Small intestine (tissue), 16 donors: ENCODE measurements around the gene CCDC174. TPM values are rescaled to one million over a fixed set of nuclear protein-coding genes. Genes with fewer than 3 reads are reported as not detected.
A peak's percentile ranks its signal among the peaks of the same experiment; 100 is the strongest.

ENCODE experiments used
- DNase-seq, 2 donors: peaks; one replicate each; pipeline versions ENCODE4 v3.0.0 to v3.0.0-alpha.2; 2013
- FAIRE-seq: peaks from 2 replicates; lab custom pipeline; 2012; peaks lifted over from hg19 to GRCh38; lab: Jason Lieb, UNC
- H3K27ac ChIP-seq, 3 donors: one replicate each; pipeline ENCODE4 v1.5.1; 2013; ENCODE audit warnings: low read length in 2 of 3, mild to moderate bottlenecking in 2 of 3, control low read depth in 1 of 3, inconsistent platforms in 1 of 3, low read depth in 1 of 3, moderate library complexity in 1 of 3
- H3K27me3 ChIP-seq, 3 donors: one replicate each; pipeline ENCODE4 v1.6.1; 2013; ENCODE audit warnings: low read length in 3 of 3, inconsistent platforms in 1 of 3; ENCODE audit not compliant: control insufficient read depth in 3 of 3, insufficient read depth in 3 of 3
- H3K36me3 ChIP-seq, 3 donors: one replicate each; pipeline ENCODE4 v1.6.1; 2013; ENCODE audit warnings: low read length in 3 of 3, inconsistent platforms in 1 of 3, low read depth in 1 of 3, mild to moderate bottlenecking in 1 of 3, moderate library complexity in 1 of 3; ENCODE audit not compliant: control insufficient read depth in 3 of 3, insufficient read depth in 2 of 3
- H3K4me1 ChIP-seq, 3 donors: one replicate each; pipeline ENCODE4 v1.6.1; 2013; ENCODE audit warnings: low read length in 2 of 3, inconsistent platforms in 1 of 3, low read depth in 1 of 3, mild to moderate bottlenecking in 1 of 3, moderate library complexity in 1 of 3; ENCODE audit not compliant: control insufficient read depth in 3 of 3, insufficient read depth in 2 of 3
- H3K4me3 ChIP-seq, 3 donors: one replicate each; pipeline ENCODE4 v1.5.1; 2013; ENCODE audit warnings: low read length in 3 of 3, control low read depth in 1 of 3, inconsistent platforms in 1 of 3, low read depth in 1 of 3, mild to moderate bottlenecking in 1 of 3, moderate library complexity in 1 of 3
- H3K9me3 ChIP-seq, 2 donors: one replicate each; pipeline ENCODE4 v1.6.1; 2013; ENCODE audit warnings: low read depth in 1 of 2, low read length in 1 of 2; ENCODE audit not compliant: control insufficient read depth in 2 of 2, insufficient read depth in 1 of 2
- WGBS, 3 donors: extraction: QIAGEN DNeasy Blood & Tissue Kit; methylation state at CpG; one replicate each; pipeline ENCODE4 v1.1.7; 2013; 5-methylcytosine and 5-hydroxymethylcytosine counted together
- long read RNA-seq, 10 donors: transcript quantifications; one replicate each; lab custom pipeline, GENCODE V29; 2026
- polyA plus RNA-seq, 4 donors: library from polyadenylated mRNA; stranded (reverse) in 3 of 4; unstranded in 1 of 4; fragments of 200-250 nt in 3 of 4; fragments of 120-200 nt in 1 of 4; gene quantifications; one replicate each; pipeline versions ENCODE4 v1.2.1 to v1.2.3, GENCODE V29; 2013
- donor health status: healthy with polysubstance abuse.
- donor health status: control.
- donor health status: control.
- donor health status: Bipolar disorder and iron deficiency.
- donor health status: healthy.

CCDC174 gene
- polyA plus RNA-seq = 10 to 100 TPM; 15.3 to 24.1 (median 18.8) TPM
- long read RNA-seq, donor 1 = 0 reads
- long read RNA-seq, donor 2, partial matches to known transcripts = 0 of 1 reads
- long read RNA-seq, donor 2, other reads (novel, unspliced or antisense) = 0 of 1 reads
- long read RNA-seq, donor 3, partial matches to known transcripts = 0 of 3 reads
- long read RNA-seq, donor 3, other reads (novel, unspliced or antisense) = 0 of 3 reads
- long read RNA-seq, donor 4, partial matches to known transcripts = 0 of 1 reads
- long read RNA-seq, donor 4, other reads (novel, unspliced or antisense) = 0 of 1 reads
- long read RNA-seq, donor 5, partial matches to known transcripts = 0 of 3 reads
- long read RNA-seq, donor 5, other reads (novel, unspliced or antisense) = 0 of 3 reads
- long read RNA-seq, donor 6, partial matches to known transcripts = 0 of 3 reads
- long read RNA-seq, donor 6, other reads (novel, unspliced or antisense) = 0 of 3 reads
- long read RNA-seq, donor 7 = 0 reads
- long read RNA-seq, donor 8 = 0 reads
- long read RNA-seq, donor 9, partial matches to known transcripts = 0 of 2 reads
- long read RNA-seq, donor 9, other reads (novel, unspliced or antisense) = 0 of 2 reads
- long read RNA-seq, donor 10, partial matches to known transcripts = 9 of 11 reads
- long read RNA-seq, donor 10, other reads (novel, unspliced or antisense) = 0 of 11 reads

DNA sequence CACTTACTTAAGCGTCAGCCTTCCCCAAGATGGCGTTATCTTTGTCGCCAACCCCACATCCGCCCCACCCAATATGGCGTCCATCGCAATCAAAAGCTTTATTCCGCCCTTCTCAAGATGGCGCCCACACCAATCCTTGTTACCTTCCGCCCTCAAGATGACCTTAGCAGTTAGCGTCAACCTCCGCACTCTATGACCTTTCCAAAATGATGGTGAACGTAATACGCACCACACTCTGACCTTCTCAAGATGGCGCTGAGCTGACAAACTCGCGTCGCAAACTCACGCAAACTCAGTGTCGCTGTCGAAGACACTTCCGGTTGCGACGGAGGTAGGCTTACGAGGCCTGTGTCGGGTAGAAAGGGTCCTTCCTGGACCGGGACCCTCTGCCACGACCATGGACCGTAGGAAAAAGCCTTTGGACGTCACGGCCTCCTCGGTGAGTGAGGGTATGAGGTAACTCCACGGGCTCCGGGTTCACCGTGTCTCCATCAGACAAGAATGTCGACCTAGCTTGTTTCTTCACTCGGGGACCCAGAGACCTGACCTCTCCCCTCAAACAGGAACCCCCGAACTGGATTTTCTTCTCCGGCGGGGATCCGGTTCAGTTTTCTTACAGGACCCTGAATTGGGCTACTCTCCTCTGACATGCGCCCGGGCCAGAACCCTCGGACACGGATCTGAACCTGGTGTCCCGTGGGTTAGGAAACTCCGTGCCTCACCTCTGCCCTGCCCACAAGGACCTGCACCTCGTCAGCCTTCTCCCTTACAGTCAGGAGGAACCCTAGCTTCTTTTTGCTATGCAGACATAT, at the start of gene CCDC174:
CCDC174 (plus strand) TSS at position 323 of the 812 bp plus-strand sequence; CDS start at position 398, 75 bp downstream.
- 0 to 1% (median 0%) methylated on average over 47 of the region's 47 CpGs for WGBS, 3 donors
- peak within 1 kb of the TSS; percentile 75 to 96 (median 85) for H3K27ac ChIP-seq

GRCh38 chr3:14602006-14602803, 49.4 kb upstream of the CCDC174 start:
- Histone ChIP-seq H3K27me3 (peaks cover 4 to 55% (median 26%) of the 10 kb centered on the region in 3 donors), H3K4me3 (peak overlapping the region in 1 of 3 donors; percentile 34), H3K9me3 (peaks cover 0 to 9% of the 10 kb centered on the region in 2 donors), H3K36me3 (no peaks in the 10 kb centered on the region), H3K27ac (no peak overlapping the region), H3K4me1 (no peaks in the 10 kb centered on the region)
- DNase-seq = peak in 1 of 2 donors; percentile 7
- WGBS, 3 donors = 1 to 5% (median 3%) methylated on average over 33 to 66 of the region's 66 CpGs
- FAIRE-seq = no peak

More for the DNA sequence above, at the start of gene CCDC174:
- FAIRE-seq (no peak), DNase-seq (peak; percentile 100)
- Histone ChIP-seq H3K9me3 (no peaks in the 10 kb centered on the region), H3K36me3 (peaks cover 2 to 6% (median 5%) of the 10 kb centered on the region in 3 donors), H3K4me1 (peaks cover 2 to 47% (median 4%) of the 10 kb centered on the region in 3 donors), H3K4me3 (peak within 1 kb of the TSS; percentile 51 to 86 (median 60)), H3K27me3 (no peaks in the 10 kb centered on the region)

DNA sequence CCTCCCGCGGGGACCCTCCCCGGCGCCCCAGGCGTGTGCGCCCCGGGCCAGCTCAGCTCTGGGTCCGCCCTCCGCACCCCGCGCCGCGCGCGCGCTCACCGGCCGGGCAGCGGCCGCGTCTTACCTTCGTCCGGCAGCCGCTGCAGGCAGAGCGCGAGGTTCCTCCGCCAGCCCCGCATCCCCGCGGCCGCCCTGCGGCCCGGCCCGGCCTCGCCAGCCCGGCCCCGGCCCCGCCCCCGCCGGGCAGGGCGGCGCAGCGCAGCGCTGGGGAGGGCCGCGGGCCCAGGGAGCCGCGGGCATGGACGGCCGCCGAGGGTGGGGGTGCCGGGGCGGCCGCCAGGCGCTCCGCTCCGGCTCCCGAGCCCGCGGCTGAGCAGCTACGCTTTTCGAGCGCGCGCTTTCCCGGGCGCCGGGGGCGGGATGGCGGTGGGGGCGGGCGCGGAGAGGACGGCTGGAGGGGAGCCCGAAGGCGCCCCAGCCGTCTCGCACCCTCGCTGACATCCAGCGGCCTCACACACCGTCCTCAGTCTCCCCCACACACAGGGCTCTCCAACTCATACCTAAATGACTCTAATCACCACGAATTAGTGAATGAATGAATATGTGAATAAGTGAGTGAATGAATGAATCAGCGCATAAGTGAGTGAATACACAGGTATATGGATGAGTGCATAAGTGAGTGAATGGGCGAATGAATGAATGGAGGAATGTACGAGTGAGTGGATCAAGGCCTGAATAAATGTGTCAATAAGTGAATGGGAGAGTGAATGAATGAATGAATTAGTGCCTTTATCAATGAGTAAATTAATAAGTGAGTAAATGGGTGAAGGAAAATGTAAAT, 48.5 kb upstream of the CCDC174 start:
- H3K4me3 ChIP-seq = peak overlapping the region in 1 of 3 donors; percentile 34
- DNase-seq (peak; percentile 14), FAIRE-seq (no peak)
- peaks cover 0 to 9% of the 10 kb centered on the region in 2 donors for H3K9me3 ChIP-seq
- H3K4me1 ChIP-seq = no peaks in the 10 kb centered on the region
- H3K36me3 ChIP-seq = no peaks in the 10 kb centered on the region
- peaks cover 4 to 55% (median 24%) of the 10 kb centered on the region in 3 donors for H3K27me3 ChIP-seq
- WGBS, 3 donors = 4 to 9% (median 9%) methylated on average over 25 to 85 of the region's 85 CpGs
- no peak overlapping the region for H3K27ac ChIP-seq

DNA sequence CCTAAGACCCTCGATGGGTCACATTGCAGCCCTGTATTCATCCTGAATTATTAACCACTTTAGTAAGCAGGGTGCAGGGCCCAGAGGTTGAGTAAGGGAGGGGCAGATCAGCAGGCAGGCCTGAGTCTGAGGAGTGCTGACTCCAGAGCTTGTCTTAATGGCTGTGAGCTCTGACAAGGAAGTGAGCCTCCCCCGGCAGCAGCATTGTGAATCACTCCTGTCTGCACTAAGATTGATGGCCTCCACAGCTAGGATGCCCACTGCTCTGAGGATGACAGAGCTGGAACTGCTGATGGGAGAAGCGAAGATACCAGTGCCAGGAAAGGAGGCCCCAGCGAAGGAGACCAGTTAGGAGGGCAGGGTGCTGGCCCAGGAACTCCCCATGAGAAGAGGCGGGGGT, 46.5 kb upstream of the CCDC174 start:
- 66 to 76% (median 68%) methylated on average over 5 of the region's 5 CpGs for WGBS, 3 donors
- FAIRE-seq (no peak), DNase-seq (peak in 1 of 2 donors; percentile 11)
- Histone ChIP-seq H3K4me3 (no peak overlapping the region), H3K9me3 (peaks cover 0 to 9% of the 10 kb centered on the region in 2 donors), H3K27ac (no peak overlapping the region), H3K36me3 (no peaks in the 10 kb centered on the region), H3K4me1 (no peaks in the 10 kb centered on the region), H3K27me3 (peaks cover 4 to 50% (median 22%) of the 10 kb centered on the region in 3 donors)

DNA sequence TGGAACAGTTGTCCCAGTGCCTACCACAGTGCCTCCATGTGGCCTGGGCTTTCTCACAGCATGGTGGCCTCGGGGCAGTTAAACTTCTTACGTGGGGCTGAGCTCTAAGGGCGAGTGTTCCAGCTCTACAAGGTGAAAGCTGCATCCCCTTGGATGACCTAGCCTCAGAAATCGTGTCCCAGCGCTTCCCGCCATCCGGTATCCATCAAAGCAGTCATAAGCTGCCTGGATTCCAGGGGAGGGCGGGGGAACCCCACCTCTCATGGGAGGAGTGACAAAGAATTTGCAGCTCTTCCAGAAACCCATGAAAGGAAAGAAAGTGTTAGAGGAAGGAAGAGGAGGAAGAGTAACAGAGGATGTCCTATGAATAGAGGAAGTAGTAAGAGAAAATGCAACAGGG, 45.8 kb upstream of the CCDC174 start:
- Histone ChIP-seq H3K9me3 (peaks cover 0 to 9% of the 10 kb centered on the region in 2 donors), H3K4me3 (no peak overlapping the region), H3K4me1 (no peaks in the 10 kb centered on the region), H3K36me3 (no peaks in the 10 kb centered on the region), H3K27me3 (peaks cover 4 to 46% (median 22%) of the 10 kb centered on the region in 3 donors), H3K27ac (no peak overlapping the region)
- FAIRE-seq (no peak), DNase-seq (peak in 1 of 2 donors; percentile 10)
- 60 to 83% (median 66%) methylated on average over 8 of the region's 8 CpGs for WGBS, 3 donors

- DNase-seq (peak in 1 of 2 donors; percentile 5), FAIRE-seq (no peak)
- peaks cover 4 to 35% (median 14%) of the 10 kb centered on the region in 3 donors for H3K27me3 ChIP-seq
- no peak overlapping the region for H3K27ac ChIP-seq
- 54 to 56% (median 56%) methylated on average over 6 to 7 of the region's 7 CpGs for WGBS, 3 donors
- H3K9me3 ChIP-seq = peaks cover 0 to 6% of the 10 kb centered on the region in 2 donors
- H3K4me3 ChIP-seq = no peak overlapping the region
- no peaks in the 10 kb centered on the region for H3K36me3 ChIP-seq
- no peaks in the 10 kb centered on the region for H3K4me1 ChIP-seq
These were observed 44.8 kb upstream of the CCDC174 start for GRCh38 chr3:14606669-14607339.
